ENCODE results near the gene ARID5A. TPM values are rescaled to one million over a fixed set of nuclear protein-coding genes. Genes with fewer than 3 reads are reported as not detected.

ARID5A gene
- total and polyA plus RNA-seq, 2 of the 13 experiments (the other 11 are each of a cell fraction or from before 2014, with no cell fraction given) = 6.0 to 9.5 TPM

GRCh38 chr2:96527286-96528005 lies 9.1 kb upstream of the ARID5A start (continued):
- TF ChIP-seq RERE (CRISPR knock-in tag; IDR thresholded peaks at IDR 0.05; ENCODE audit: low read depth) (no peak), GLMP (CRISPR knock-in tag; IDR thresholded peaks at IDR 0.05; ENCODE audit: borderline replicate concordance) (no peak), ATF1 (CRISPR knock-in tag; IDR thresholded peaks at IDR 0.05) (no peak)

- FAIRE-seq = no peak
- Histone ChIP-seq H3K4me3 (replicated peaks in 1 of 3; ENCODE audit: insufficient read depth in 1 of 3, low read depth in 2 of 3, low read length in 3 of 3) (no peak overlapping the region), H3K4me2 (ENCODE audit: low read depth, low read length) (no peak overlapping the region), H3K36me3 (replicated peaks in 1 of 2; ENCODE audit: control insufficient read depth in 1 of 2, insufficient read depth in 2 of 2, low read length in 2 of 2) (no peaks in the 10 kb centered on the region), H3K9me3 (ENCODE audit: low read length) (no peaks in the 10 kb centered on the region), H4K20me1 (ENCODE audit: insufficient read depth, low read length) (no peaks in the 10 kb centered on the region), H3K27ac (ENCODE audit: extremely low read length, insufficient read depth, low read length) (no peak overlapping the region), H3K79me2 (ENCODE audit: insufficient read depth, low read length) (no peaks in the 10 kb centered on the region), H2AFZ (ENCODE audit: low read length) (no peak overlapping the region), H3K4me1 (ENCODE audit: insufficient read depth, low read length) (peaks cover 21% of the 10 kb centered on the region; the same call in 1 of the 2 replicates), H3K9ac (ENCODE audit: insufficient read depth, low read depth, low read length) (no peak overlapping the region), H3K27me3 (ENCODE audit: control insufficient read depth in 1 of 2, insufficient read depth in 2 of 2, low read length in 2 of 2) (peaks cover 24 to 83% of the 10 kb centered on the region in 2 experiments)
- intact Hi-C loops (cut with micrococcal nuclease; ENCODE audit: unreplicated experiment) (no loop called here), in situ Hi-C loops (cut with HindIII; ENCODE audit: extremely low pct_ligation_motif_present, low pct_unique_long_range_greater_than_20kb) (no loop called here)
- no peak for ATAC-seq
- ChIA-PET CTCF (ENCODE audit: low intra/inter-chr PET ratio, low total read pairs) (no interaction called here), POLR2A (no interaction called here)
- 49% methylated on average over 14 of the region's 14 CpGs for WGBS (ENCODE audit: low lambda C conversion rate)
- BruUV-seq (replicated peaks) = no TSS peak
- no peak for DNase-seq (ENCODE audit: low spot score)
- TF ChIP-seq ZNF24 (IDR thresholded peaks at IDR 0.05) (no peak), KMT2A (CRISPR knock-in tag; IDR thresholded peaks at IDR 0.05) (no peak), TBX2 (CRISPR knock-in tag; IDR thresholded peaks at IDR 0.05; ENCODE audit: borderline replicate concordance) (no peak), SYNCRIP (IDR thresholded peaks at IDR 0.05; ENCODE audit: insufficient read depth, low read depth, low read length) (no peak), ZNF639 (CRISPR knock-in tag; conservative IDR thresholded peaks at IDR 0.05) (no peak), ZNF883 (CRISPR knock-in tag; IDR thresholded peaks at IDR 0.05; ENCODE audit: not compliant biosample characterization) (no peak)
- TF ChIP-seq, protein P1, sequence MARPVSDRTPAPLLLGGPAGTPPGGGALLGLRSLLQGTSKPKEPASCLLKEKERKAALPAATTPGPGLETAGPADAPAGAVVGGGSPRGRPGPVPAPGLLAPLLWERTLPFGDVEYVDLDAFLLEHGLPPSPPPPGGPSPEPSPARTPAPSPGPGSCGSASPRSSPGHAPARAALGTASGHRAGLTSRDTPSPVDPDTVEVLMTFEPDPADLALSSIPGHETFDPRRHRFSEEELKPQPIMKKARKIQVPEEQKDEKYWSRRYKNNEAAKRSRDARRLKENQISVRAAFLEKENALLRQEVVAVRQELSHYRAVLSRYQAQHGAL (CRISPR knock-in tag; IDR thresholded peaks at IDR 0.05; ENCODE audit: not compliant biosample characterization) = no peak
- TF ChIP-seq, protein P2, sequence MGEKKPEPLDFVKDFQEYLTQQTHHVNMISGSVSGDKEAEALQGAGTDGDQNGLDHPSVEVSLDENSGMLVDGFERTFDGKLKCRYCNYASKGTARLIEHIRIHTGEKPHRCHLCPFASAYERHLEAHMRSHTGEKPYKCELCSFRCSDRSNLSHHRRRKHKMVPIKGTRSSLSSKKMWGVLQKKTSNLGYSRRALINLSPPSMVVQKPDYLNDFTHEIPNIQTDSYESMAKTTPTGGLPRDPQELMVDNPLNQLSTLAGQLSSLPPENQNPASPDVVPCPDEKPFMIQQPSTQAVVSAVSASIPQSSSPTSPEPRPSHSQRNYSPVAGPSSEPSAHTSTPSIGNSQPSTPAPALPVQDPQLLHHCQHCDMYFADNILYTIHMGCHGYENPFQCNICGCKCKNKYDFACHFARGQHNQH (CRISPR knock-in tag; IDR thresholded peaks at IDR 0.05) = no peak
Observed at GRCh38 chr2:96528006-96528699, 8.4 kb upstream of the ARID5A start.
